WTC11 (cell line): ENCODE data around the gene MBP. TPM values are rescaled to one million over a fixed set of nuclear protein-coding genes. Genes with fewer than 3 reads are reported as not detected.

ENCODE experiments used
- ATAC-seq: fragments of 200-7000 bp; cut with Tn5 transposase; 2 replicates; pipeline ENCODE4 v1.10.0; 2021; ENCODE audit warnings: mild to moderate bottlenecking, moderate library complexity
- CTCF ChIA-PET: fragments of 300-600 bp; sonication (Branson Sonifier 250); formaldehyde crosslinking; loops from one replicate; lab custom pipeline; 2021; ENCODE audit warnings: antibody characterized with exemption; lab: Charles Lee
- POLR2A ChIA-PET: fragments of 350-600 bp; sonication (Branson Sonifier 250); formaldehyde crosslinking; loops from one replicate; lab custom pipeline; 2021; ENCODE audit warnings: antibody characterized with exemption; lab: Charles Lee
- DNase-seq: peaks from one replicate; pipeline ENCODE4 v3.0.0; 2021; ENCODE audit warnings: low spot score
- H3K27ac Mint-ChIP-seq: 2 replicates; pipeline ENCODE4 v1.8.0; 2021; ENCODE audit warnings: mixed read lengths
- H3K27me3 Mint-ChIP-seq: 2 replicates; pipeline ENCODE4 v1.8.0; 2021; ENCODE audit warnings: low read depth, mild to moderate bottlenecking, moderate library complexity, mixed read lengths
- H3K36me3 Mint-ChIP-seq: 2 replicates; pipeline ENCODE4 v1.8.0; 2021; ENCODE audit warnings: mixed read lengths
- H3K4me1 Mint-ChIP-seq: 2 replicates; pipeline ENCODE4 v1.8.0; 2022; ENCODE audit warnings: mixed read lengths
- H3K4me3 Mint-ChIP-seq: 2 replicates; pipeline ENCODE4 v1.8.0; 2021; ENCODE audit warnings: mild to moderate bottlenecking, moderate library complexity, mixed read lengths
- H3K9me3 Mint-ChIP-seq: 2 replicates; pipeline ENCODE4 v1.8.0; 2021; ENCODE audit warnings: mixed read lengths
- CDX4 ChIP-seq: fragments of 250-450 bp; sonication (Bioruptor Pico); IDR thresholded peaks from 2 replicates; pipeline ENCODE4 v1.9.0; 2021; ENCODE audit warnings: moderate library complexity, mild to moderate bottlenecking, inconsistent platforms, borderline replicate concordance
- ELF4 ChIP-seq: sonication (generic); formaldehyde crosslinking; IDR thresholded peaks from 2 replicates; pipeline ENCODE4 v1.8.1; 2022; ENCODE audit warnings: low read depth, mild to moderate bottlenecking, moderate library complexity, missing genetic modification reagents
- ETV6 ChIP-seq: sonication (generic); formaldehyde crosslinking; IDR thresholded peaks from 2 replicates; pipeline ENCODE4 v1.8.1; 2022; ENCODE audit warnings: mild to moderate bottlenecking, missing genetic modification reagents
- GTF2I ChIP-seq: fragments of 250-450 bp; sonication (Bioruptor Pico); conservative IDR thresholded peaks from 2 replicates; pipeline ENCODE4 v1.4.0; 2021; ENCODE audit warnings: mild to moderate bottlenecking
- MLX ChIP-seq: sonication (generic); formaldehyde crosslinking; IDR thresholded peaks from 2 replicates; pipeline ENCODE4 v1.8.1; 2023; ENCODE audit warnings: mild to moderate bottlenecking, missing genetic modification reagents, moderate library complexity
- NR1H2 ChIP-seq: sonication (generic); formaldehyde crosslinking; IDR thresholded peaks from 2 replicates; pipeline ENCODE4 v1.9.0; 2021; ENCODE audit warnings: mild to moderate bottlenecking, moderate library complexity, missing genetic modification reagents
- NR3C1 ChIP-seq: sonication (generic); formaldehyde crosslinking; conservative IDR thresholded peaks from 2 replicates; pipeline ENCODE4 v1.8.1; 2023; ENCODE audit warnings: low read depth, mild to moderate bottlenecking, missing genetic modification reagents
- OVOL2 ChIP-seq: fragments of 250-450 bp; sonication (Bioruptor Pico); IDR thresholded peaks from 2 replicates; pipeline ENCODE4 v1.9.0; 2021; ENCODE audit warnings: mild to moderate bottlenecking, borderline replicate concordance
- SP1 ChIP-seq: sonication (generic); formaldehyde crosslinking; conservative IDR thresholded peaks from 2 replicates; pipeline ENCODE4 v1.8.1; 2022; ENCODE audit warnings: missing genetic modification reagents
- ZBTB21 ChIP-seq: sonication (generic); formaldehyde crosslinking; IDR thresholded peaks from 2 replicates; pipeline ENCODE4 v1.8.1; 2023; ENCODE audit warnings: mild to moderate bottlenecking, missing genetic modification reagents, borderline replicate concordance
- ZNF219 ChIP-seq: sonication (generic); formaldehyde crosslinking; IDR thresholded peaks from 2 replicates; pipeline ENCODE4 v1.8.0; 2023; ENCODE audit warnings: missing genetic modification reagents, mild to moderate bottlenecking, borderline replicate concordance
- ZNF532 ChIP-seq: fragments of 250-450 bp; sonication (Bioruptor Pico); IDR thresholded peaks from 2 replicates; pipeline ENCODE4 v1.9.0; 2021; ENCODE audit warnings: mild to moderate bottlenecking, borderline replicate concordance
- ZNF671 ChIP-seq: fragments of 250-450 bp; sonication (Bioruptor Pico); IDR thresholded peaks from 2 replicates; pipeline ENCODE4 v1.8.0; 2021; ENCODE audit warnings: mild to moderate bottlenecking
- total RNA-seq: library from RNA; stranded (reverse); gene quantifications from 3 replicates; pipeline ENCODE4 v1.2.3, GENCODE V29; 2021
- TF ChIP-seq, protein P1 (sequence below): sonication (generic); formaldehyde crosslinking; IDR thresholded peaks from 2 replicates; pipeline ENCODE4 v1.8.0; 2023; ENCODE audit warnings: mild to moderate bottlenecking, missing genetic modification reagents
- TF ChIP-seq, protein P2 (sequence below): sonication (generic); formaldehyde crosslinking; IDR thresholded peaks from 2 replicates; pipeline ENCODE4 v1.8.1; 2023; ENCODE audit warnings: mild to moderate bottlenecking, missing genetic modification reagents, borderline replicate concordance

The MBP gene
- total RNA-seq, 1 experiment from 2014 or later: 19.6 TPM

- ATAC-seq: no peak
Measured at GRCh38 chr18:77037567-77037966, 95.0 kb downstream of the MBP start.

GRCh38 chr18:77035380-77036187 is 97.0 kb downstream of the MBP start:
- ChIA-PET POLR2A (no interaction called here), CTCF (interaction anchor here (1.2 to 2.1 kb wide), 2 partner anchors 35 to 42 kb away, joined by 4 to 5 read pairs; no protein-coding TSS in a partner anchor)

More at GRCh38 chr18:77037567-77037966, 95.0 kb downstream of the MBP start:
- H3K4me1 Mint-ChIP-seq: no peaks in the 10 kb centered on the region
- H3K27me3 Mint-ChIP-seq: no peaks in the 10 kb centered on the region
- H3K27ac Mint-ChIP-seq: no peak overlapping the region
- CTCF ChIA-PET: no interaction called here
- POLR2A ChIA-PET: no interaction called here
- DNase-seq: no peak
- no peak for TF ChIP-seq ZBTB21 (CRISPR knock-in tag)
- TF ChIP-seq ELF4 (CRISPR knock-in tag): no peak
- peaks cover 6% of the 10 kb centered on the region for H3K9me3 Mint-ChIP-seq
- H3K4me3 Mint-ChIP-seq: no peak overlapping the region
- peaks cover 3% of the 10 kb centered on the region; the same call in 1 of the 2 replicates for H3K36me3 Mint-ChIP-seq

More at GRCh38 chr18:77035380-77036187, 97.0 kb downstream of the MBP start:
- Mint-ChIP-seq H3K36me3 (peaks cover 7% of the 10 kb centered on the region; the same call in 1 of the 2 replicates), H3K4me1 (no peaks in the 10 kb centered on the region), H3K9me3 (peaks cover 6% of the 10 kb centered on the region), H3K4me3 (no peak overlapping the region), H3K27ac (no peak overlapping the region), H3K27me3 (no peaks in the 10 kb centered on the region)
- TF ChIP-seq OVOL2 (CRISPR knock-in tag): no peak
- no peak for TF ChIP-seq NR1H2
- TF ChIP-seq, protein P1, sequence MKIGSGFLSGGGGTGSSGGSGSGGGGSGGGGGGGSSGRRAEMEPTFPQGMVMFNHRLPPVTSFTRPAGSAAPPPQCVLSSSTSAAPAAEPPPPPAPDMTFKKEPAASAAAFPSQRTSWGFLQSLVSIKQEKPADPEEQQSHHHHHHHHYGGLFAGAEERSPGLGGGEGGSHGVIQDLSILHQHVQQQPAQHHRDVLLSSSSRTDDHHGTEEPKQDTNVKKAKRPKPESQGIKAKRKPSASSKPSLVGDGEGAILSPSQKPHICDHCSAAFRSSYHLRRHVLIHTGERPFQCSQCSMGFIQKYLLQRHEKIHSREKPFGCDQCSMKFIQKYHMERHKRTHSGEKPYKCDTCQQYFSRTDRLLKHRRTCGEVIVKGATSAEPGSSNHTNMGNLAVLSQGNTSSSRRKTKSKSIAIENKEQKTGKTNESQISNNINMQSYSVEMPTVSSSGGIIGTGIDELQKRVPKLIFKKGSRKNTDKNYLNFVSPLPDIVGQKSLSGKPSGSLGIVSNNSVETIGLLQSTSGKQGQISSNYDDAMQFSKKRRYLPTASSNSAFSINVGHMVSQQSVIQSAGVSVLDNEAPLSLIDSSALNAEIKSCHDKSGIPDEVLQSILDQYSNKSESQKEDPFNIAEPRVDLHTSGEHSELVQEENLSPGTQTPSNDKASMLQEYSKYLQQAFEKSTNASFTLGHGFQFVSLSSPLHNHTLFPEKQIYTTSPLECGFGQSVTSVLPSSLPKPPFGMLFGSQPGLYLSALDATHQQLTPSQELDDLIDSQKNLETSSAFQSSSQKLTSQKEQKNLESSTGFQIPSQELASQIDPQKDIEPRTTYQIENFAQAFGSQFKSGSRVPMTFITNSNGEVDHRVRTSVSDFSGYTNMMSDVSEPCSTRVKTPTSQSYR (CRISPR knock-in tag): no peak
- no peak for TF ChIP-seq ETV6
- no peak for TF ChIP-seq MLX (CRISPR knock-in tag)
- TF ChIP-seq CDX4 (CRISPR knock-in tag): no peak
- TF ChIP-seq ZNF671 (CRISPR knock-in tag): no peak
- TF ChIP-seq, protein P2, sequence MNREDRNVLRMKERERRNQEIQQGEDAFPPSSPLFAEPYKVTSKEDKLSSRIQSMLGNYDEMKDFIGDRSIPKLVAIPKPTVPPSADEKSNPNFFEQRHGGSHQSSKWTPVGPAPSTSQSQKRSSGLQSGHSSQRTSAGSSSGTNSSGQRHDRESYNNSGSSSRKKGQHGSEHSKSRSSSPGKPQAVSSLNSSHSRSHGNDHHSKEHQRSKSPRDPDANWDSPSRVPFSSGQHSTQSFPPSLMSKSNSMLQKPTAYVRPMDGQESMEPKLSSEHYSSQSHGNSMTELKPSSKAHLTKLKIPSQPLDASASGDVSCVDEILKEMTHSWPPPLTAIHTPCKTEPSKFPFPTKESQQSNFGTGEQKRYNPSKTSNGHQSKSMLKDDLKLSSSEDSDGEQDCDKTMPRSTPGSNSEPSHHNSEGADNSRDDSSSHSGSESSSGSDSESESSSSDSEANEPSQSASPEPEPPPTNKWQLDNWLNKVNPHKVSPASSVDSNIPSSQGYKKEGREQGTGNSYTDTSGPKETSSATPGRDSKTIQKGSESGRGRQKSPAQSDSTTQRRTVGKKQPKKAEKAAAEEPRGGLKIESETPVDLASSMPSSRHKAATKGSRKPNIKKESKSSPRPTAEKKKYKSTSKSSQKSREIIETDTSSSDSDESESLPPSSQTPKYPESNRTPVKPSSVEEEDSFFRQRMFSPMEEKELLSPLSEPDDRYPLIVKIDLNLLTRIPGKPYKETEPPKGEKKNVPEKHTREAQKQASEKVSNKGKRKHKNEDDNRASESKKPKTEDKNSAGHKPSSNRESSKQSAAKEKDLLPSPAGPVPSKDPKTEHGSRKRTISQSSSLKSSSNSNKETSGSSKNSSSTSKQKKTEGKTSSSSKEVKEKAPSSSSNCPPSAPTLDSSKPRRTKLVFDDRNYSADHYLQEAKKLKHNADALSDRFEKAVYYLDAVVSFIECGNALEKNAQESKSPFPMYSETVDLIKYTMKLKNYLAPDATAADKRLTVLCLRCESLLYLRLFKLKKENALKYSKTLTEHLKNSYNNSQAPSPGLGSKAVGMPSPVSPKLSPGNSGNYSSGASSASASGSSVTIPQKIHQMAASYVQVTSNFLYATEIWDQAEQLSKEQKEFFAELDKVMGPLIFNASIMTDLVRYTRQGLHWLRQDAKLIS: no peak
- no peak for TF ChIP-seq NR3C1 (CRISPR knock-in tag)
- TF ChIP-seq GTF2I: no peak
- TF ChIP-seq ZNF219 (CRISPR knock-in tag): no peak
- no peak for TF ChIP-seq ZNF532
- TF ChIP-seq SP1 (CRISPR knock-in tag): no peak
- DNase-seq (no peak), ATAC-seq (no peak)
